Transverse colon (tissue), 3 donors: ENCODE data around the gene RASAL1.
A peak's percentile ranks its signal among the peaks of the same experiment; 100 is the strongest.

Experiments used
- CTCF ChIP-seq, 5 experiments: fragments of 200-600 bp in 3 of 5; fragments of 450-650 bp in 2 of 5; sonication (generic) in 3 of 5; IDR thresholded peaks; 1 replicate in 2 of 5; 2 replicates in 3 of 5; pipeline ENCODE4 v1.5.1; 2016 to 2017; ENCODE audit warnings: antibody characterized with exemption in 5 of 5, inconsistent platforms in 3 of 5, mild to moderate bottlenecking in 2 of 5, moderate library complexity in 1 of 5
- EP300 ChIP-seq: sonication (generic); formaldehyde crosslinking; IDR thresholded peaks from one replicate; pipeline ENCODE4 v1.6.1; 2017; ENCODE audit warnings: antibody characterized with exemption, low read depth
- POLR2A ChIP-seq: fragments of 450-650 bp; IDR thresholded peaks from one replicate; pipeline ENCODE4 v1.6.1; 2016; ENCODE audit warnings: antibody characterized with exemption, mild to moderate bottlenecking, moderate library complexity

GRCh38 chr12:113049976-113050742, 85.4 kb downstream of the RASAL1 start:
- TF ChIP-seq EP300 (no peak), POLR2A (no peak), CTCF (IDR thresholded peaks at IDR 0.05) (peak in 3 of 5 experiments; percentile 14 to 19 (median 14))
